Esophagus mucosa (tissue), 1 donor: ENCODE data around the gene HSPB3. TPM values are rescaled to one million over a fixed set of nuclear protein-coding genes. Genes with fewer than 3 reads are reported as not detected.
"Not testable (repeated sequence)": the region's sequence is repeated elsewhere in the genome, so short reads cannot be mapped to it uniquely, and the experiment has no call there.

Source experiments
- ATAC-seq: fragments of 200-7000 bp; cut with Tn5 transposase; one replicate; pipeline ENCODE4 v1.9.1; 2020
- total RNA-seq: library from RNA; stranded (reverse); gene quantifications from one replicate; pipeline ENCODE4 v1.2.4, GENCODE V29; 2023
- donor health status: DM: yes; HTN: yes; CAD: no.

The HSPB3 gene
- total RNA-seq, 1 donor from 2014 or later: not detected

DNA sequence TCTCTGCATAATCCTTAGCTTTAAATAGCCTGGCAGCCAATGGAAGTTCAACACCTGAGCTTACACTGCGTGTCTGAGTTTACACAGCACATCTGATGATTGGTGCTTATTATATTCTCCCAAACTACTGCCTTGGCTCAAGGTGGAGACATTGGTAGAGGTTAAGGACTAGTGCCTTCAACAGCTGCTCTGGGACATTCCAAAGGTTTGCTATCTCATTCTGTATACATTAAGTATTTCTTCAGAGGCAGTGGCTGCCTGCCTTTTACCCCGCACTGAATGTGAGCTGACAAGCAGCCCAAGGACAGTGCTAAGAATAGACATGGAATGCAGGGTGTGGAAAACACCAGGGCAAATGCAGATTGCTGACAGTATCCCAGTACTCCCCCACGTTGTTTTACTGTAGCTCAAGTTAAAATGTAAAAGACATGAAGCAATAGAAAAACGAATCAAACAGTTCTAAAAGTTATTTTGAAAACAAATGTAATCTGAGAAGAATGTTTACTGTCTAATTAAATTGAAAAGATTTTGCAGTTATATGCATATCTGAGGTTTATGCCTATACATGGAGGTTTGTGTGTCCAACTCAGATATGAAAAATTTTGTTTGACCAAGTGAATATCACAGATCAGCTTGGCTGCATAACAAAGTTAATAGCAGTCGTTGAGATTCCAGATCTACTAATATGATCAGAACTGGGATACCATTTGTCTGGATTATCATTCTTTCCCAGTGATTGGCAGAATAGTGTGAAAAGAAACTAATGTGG, 1.8 kb downstream of the HSPB3 start:
- no peak for ATAC-seq

DNA sequence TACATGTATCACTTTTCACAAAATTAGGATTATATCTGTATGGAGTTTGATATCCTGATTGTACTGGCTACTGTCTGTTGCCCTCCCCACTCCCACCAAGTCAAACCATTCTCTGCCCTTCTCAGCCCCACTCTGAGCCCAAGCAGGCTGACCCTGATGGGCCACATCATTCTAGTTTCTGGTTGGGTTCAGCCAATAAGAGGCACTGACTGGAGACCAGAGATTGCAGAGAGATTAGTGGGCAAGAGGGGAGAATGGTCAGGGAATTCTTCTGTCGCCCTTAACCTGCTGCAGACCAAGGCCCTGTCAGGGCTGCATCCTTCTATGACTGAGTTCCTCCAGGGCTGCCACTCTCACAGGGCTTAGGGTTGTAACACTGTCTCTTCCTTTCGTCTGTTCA, 2.7 kb downstream of the HSPB3 start:
- ATAC-seq: no peak

DNA sequence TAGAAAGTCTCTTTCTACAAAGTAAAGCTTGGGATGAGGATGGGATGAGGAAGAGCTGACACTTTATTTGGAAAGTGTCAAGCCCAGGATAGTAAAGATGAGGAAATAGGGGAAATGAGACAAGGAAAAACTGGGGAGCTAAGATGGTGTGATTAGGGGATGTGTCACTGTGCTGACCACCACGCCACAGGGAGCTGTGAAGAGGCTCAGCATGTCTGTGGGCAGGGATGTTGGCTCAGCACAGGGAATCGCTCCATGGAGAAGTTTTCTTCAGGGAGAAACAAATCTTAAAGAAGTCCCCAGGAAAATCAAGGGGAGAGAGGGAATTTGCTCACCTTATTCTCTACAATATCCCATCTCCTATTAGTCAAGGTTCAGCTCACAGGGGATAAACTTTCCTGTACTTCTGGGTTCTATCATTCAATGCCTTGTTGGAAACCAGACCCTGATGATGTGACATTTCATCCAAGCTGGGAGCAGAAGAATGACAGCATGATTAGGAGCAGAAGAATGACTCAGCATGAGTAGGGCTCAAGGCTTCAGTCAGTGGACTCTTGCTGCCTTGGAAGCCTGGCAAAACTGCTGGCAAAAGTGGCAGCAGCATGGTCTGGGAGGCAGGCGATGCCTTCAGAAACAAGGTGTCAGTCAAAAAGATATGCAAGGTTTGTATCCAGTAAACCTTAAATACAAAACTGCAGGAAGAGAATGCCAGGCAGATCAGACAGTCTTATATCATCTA, 4.9 kb downstream of the HSPB3 start:
- no peak for ATAC-seq

DNA sequence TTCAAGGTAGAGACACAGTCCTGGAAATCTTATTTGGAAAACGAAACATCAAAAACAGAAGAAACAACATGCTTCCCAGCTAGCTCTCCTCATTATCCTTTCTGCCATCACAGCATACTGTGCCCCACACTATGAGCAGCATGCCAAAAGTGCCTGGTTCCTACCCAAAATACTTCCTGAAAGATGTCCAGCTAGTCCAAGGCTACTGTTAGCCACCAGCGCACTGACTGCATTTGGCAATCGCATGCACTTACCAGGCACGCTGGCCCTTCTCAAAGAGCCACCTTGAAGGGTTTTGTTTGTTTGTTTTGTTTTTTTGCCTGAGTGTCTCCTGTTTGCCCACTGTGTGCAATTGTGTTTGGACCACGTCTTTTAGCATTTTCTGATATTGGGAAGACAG, 6.8 kb downstream of the HSPB3 start:
- ATAC-seq: no peak

DNA sequence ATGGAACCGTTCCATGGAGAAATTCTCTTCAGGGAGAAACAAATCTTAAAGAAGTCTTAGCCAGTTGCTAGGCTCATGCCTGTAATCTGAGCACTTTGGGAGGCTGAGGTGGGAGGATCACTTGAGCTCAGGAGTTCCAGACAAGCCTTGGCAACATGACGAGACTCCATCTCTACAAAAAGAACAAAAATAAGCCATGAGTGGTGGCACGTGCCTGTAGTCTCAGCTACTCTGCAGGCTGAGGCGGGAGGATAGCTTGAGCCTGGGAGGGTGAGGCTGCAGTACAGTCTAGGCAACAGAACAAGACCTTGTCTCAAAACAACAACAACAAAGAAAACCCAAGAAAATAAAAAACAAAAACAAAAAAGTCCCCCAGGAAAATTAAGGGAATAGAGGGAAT, 8.2 kb downstream of the HSPB3 start:
- ATAC-seq: no peak

DNA sequence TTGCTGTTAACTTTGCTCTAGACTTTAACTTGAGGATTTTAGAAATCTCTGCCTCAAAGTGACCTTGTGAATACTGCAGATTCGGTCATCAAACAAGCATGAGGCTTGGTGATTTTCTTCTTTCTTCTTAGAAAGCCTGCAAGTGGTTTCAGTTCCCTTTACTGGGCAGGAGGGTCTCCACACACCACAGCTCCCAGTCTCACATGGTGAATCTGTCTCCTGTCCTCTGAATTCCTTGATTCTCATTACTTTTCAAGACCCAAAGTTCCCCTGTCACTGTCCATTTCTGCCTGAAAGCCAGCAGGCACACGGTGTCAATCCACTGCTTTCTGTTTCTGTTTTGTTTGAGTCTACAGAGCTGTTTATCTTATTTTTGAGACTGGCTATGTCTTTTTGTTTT, 14.1 kb downstream of the HSPB3 start:
- no peak for ATAC-seq

DNA sequence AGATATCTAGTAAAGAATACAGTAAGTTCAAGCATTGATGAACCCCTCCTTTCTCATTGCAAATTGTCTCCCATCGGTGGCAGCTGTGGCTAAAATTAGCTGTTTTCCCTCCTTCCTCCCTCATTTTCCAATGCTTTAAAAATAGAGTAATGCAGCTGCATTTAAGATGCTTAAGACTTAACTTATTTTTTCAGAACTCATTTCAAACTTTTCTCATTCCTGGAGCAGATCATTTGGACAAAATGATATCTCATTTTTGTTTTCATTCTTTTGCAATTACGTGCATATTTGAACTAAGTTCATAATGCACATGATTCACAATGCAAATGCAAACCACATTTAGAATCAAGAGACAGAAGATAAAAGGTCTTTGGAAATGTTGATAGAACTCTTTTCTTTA, 14.6 kb downstream of the HSPB3 start:
- ATAC-seq: no peak

DNA sequence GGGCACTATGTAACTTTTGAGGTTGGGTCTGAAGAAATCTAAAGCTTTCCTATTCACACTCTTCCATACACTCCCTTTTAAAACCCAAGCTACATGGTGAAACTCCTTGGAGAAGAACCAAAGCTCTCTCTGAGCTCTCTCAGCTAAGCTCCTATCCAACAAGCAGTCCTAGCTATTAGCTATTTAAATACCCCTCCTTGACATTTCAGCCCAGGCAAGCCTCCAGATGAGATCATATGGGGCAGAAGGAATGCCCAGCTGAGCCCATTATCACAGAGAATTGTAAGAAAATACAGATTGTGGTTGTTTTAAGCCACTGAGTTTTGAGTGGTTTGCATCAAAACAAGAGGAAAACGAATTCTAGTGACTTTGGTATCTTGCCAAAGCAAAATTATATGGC, 15.2 kb downstream of the HSPB3 start:
- ATAC-seq: no peak

DNA sequence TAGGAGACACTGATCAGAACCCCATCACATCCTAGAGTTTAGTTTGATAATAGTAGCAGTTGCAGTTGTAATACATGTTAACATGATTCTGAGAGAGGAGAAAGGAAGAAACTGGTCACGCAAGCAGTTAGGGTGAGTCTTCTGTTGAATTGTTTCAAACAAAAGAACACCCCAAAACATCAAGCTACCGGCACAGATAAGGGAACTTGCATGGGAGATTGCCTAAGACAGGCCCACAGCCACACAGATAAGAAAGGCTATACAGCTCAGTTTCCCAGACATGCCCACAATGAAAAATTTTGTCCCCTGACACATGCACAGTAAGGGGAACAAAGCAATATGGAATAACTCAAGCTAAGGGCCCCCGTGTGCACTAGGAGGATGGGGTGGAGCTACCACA, 15.9 kb downstream of the HSPB3 start:
- ATAC-seq: no peak

DNA sequence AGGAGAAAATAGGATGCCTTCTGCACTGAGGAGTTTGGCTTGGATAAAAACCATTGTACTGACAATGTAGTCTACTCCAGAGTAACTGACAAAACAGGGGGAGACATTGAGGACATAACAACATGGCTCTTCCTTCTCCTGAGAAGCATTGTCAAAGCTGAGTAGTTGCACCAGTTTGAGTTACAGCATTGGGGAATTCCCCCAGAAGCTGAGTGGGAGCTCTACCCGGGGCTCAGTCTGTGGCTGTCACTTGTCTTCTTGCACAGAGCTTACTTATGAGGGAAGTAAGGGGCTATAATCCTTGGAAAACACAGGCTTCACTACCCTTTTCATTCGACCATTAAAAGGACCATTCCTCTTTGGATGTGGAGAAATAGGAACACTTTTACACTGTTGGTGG, 21.2 kb downstream of the HSPB3 start:
- ATAC-seq: no peak

DNA sequence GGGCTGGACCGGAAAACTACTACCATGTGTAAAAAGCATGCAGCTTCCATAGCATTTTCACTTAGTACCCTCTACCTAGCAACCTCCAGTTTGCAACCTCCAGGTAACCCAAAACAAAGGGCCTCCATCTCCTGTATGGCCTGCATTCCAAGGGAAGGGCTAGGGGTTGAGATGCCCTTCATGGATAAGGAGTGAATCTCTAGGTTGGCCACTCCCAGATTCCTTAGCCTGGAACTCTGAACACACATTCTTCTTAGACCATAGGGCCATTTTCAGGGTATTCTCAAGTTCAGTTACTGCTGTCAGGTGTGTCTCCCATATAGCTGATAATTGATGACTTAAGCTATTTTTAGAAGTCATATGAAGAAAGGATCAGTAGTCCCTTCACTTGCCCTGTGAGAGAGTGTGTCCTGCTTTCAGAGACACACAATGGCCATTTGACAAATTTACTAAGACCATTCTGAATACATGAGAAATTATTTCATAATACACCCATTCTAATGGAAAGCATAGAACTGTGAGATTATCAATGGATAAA, 22.5 kb downstream of the HSPB3 start:
- ATAC-seq: no peak

DNA sequence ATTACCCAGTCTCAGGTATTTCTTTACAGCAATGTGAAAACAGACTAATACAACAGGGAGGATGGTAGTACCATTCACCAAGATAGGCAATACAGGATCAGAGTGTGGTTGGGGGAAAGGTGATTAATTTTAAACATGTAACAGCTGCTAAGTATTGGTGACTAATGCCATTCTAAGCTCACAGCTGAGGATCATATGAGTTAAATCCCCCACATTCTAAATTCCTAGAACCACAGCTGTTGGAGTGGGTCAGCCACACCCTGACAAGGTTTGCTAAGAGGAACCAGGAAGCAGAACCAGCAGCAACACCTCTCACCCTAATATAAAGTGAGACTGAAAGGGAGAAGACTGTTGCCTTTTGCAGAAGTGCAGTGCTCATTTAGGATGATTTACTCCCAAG, 24.8 kb downstream of the HSPB3 start:
- ATAC-seq: peak; percentile 23

DNA sequence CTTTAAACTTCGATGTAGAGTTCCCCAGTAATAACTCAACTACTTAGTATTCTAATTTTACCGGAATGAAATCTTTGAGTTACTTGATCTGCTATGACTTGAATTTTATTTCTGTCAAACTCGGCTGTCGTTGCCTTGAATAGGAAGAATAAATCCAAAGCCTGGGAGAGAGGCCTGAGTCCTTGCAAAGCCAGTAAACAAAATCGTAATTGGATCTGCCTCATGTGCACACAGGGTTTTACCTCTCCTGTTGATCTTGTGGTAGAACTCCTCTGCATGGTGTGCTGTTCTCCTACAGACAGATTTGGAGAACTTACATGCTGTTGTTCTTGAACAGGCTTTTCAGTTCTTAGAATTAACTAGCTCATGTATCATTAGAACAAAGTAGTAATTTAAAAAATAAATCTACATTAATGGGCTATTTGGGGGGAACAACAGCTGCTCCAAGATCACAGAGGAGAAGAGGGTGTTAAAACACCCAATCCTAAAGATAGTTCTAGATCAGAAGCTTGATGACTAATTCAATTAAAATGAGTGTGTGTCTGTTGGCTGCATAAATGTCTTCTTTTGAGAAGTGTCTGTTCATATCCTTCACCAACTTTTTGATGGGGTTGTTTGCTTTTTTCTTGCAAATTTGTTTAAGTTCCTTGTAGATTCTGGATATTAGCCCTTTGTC, 28.9 kb downstream of the HSPB3 start:
- no peak for ATAC-seq

DNA sequence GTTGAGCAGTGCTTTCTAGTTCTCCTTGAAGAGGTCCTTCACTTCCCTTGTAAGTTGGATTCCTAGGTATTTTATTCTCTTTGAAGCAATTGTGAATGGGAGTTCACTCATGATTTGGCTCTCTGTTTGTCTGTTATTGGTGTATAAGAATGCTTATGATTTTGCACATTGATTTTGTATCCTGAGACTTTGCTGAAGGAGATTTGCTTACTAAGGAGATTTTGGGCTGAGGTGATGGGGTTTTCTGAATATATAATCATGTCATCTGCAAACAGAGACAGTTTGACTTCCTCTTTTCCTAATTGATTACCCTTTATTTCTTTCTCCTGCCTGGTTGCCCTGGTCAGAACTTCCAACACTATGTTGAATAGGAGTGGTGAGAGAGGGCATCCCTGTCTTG, 30.2 kb downstream of the HSPB3 start:
- ATAC-seq: not testable (repeated sequence)

DNA sequence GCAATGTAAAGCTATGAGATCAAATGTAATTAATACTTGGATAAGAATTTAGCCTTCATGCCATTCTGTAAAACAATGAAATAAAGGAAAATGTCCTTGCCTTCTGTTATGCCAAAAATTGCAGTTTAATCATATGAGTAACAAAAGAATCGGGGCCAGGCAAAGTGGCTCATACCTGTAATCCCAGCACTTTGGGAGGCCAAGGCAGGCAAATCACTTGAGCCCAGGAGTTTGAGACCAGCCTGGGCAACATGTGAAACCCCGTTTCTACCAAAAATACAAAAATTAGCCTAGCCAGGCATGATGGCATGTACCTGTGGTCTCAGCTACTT, 34.1 kb downstream of the HSPB3 start:
- ATAC-seq: not testable (repeated sequence)

DNA sequence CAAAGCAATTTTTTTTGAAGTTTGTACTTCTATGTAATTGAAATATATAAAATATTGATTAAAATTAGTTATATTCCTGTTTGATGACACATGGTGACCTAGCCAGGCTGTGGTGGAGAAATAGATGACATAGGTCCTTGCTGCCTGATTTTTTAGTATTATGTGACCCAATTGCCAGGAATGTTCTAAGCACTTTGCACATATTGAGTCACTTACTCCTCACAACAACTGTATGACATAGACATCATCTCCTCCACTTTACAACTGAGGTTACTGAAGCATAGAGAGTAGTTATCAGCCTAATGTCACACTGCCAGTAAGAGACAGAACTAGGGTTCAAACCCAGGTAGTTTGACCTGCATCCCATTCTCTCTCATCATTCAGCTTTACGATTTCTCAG, 35.8 kb downstream of the HSPB3 start:
- ATAC-seq: peak; percentile 39

DNA sequence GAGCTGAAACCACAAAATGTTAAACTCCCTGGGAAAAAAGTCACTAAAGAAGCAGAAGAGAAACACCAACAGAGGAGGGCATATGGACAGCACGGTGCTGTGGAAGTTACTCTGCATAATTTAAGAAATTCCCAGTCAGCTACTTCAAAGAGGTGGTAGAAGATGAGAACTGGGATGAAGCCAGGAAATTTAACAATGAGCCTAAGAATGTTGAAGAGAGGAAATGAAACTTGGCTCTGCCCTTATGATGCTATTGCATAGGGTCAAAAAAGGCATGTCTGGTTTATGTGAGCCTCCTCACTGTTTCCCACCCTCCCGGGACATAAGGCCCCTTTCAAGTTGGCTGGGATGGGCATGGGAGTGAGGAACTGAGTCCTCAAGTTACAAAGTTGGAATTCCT, 36.7 kb downstream of the HSPB3 start:
- no peak for ATAC-seq

DNA sequence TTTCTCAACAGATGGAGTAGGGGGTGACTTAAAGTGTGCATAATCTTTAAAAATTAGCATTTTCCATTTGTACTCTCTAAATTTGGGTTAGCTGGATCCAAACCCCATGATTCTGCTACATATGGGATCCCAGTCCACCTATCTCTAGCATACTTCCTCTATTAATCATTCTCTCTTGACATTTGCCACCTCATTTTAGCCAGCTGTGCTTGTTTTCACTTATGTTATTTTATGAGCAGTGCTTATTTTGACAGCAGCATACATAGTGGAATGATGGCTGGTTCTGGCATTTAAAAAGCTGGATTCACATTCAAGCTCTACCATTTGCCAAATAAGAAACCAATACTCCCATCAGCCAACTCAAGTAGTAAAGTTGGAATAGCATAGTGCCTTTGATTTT, 39.5 kb downstream of the HSPB3 start:
- no peak for ATAC-seq

Other genes with a start within 250 kb of the HSPB3 start
- 10.1 TPM for gene ARL15, start 145.1 kb upstream of the HSPB3 start, total RNA-seq
- 16.2 TPM for gene SNX18, start 62.1 kb downstream of the HSPB3 start, total RNA-seq